Activated CD8-positive, alpha-beta memory T cell treated with anti-CD3 and anti-CD28 coated beads for 48 hours (primary cell): ENCODE data around the gene CYP24A1.
A peak's percentile ranks its signal among the peaks of the same experiment; 100 is the strongest.

ENCODE experiments used
- DNase-seq, 3 experiments: peaks; one replicate each; pipeline ENCODE4 v3.0.0-alpha.2; 2020; ENCODE audit warnings: low read depth in 2 of 3, low spot score in 2 of 3

The CYP24A1 gene

GRCh38 chr20:54203281-54203680 lies 29.5 kb upstream of the CYP24A1 start:
- DNase-seq: no peak

- no peak for DNase-seq
These were observed 27.6 kb upstream of the CYP24A1 start for GRCh38 chr20:54201268-54201846.

GRCh38 chr20:54200487-54201267 lies 26.9 kb upstream of the CYP24A1 start:
- DNase-seq: no peak

- DNase-seq: peak in 2 of 3 experiments; percentile 32 to 45
These were observed 26.0 kb upstream of the CYP24A1 start for GRCh38 chr20:54199721-54200176.

GRCh38 chr20:54199283-54199682 lies 25.5 kb upstream of the CYP24A1 start:
- DNase-seq: no peak

GRCh38 chr20:54197621-54198604 lies 24.1 kb upstream of the CYP24A1 start:
- no peak for DNase-seq

- no peak for DNase-seq
These were observed 22.0 kb upstream of the CYP24A1 start for GRCh38 chr20:54195483-54196472.

- DNase-seq: no peak
These were observed 21.1 kb upstream of the CYP24A1 start for GRCh38 chr20:54194724-54195438.

GRCh38 chr20:54193817-54194216 lies 20.0 kb upstream of the CYP24A1 start:
- no peak for DNase-seq

GRCh38 chr20:54190217-54190616 lies 16.4 kb upstream of the CYP24A1 start:
- DNase-seq: no peak

GRCh38 chr20:54189630-54190029 lies 15.8 kb upstream of the CYP24A1 start:
- no peak for DNase-seq

- DNase-seq: no peak
These were observed 14.5 kb upstream of the CYP24A1 start for GRCh38 chr20:54188132-54188849.

GRCh38 chr20:54184904-54185626 lies 11.3 kb upstream of the CYP24A1 start:
- no peak for DNase-seq

GRCh38 chr20:54184071-54184470 lies 10.3 kb upstream of the CYP24A1 start:
- no peak for DNase-seq

GRCh38 chr20:54180931-54181330 lies 7.1 kb upstream of the CYP24A1 start:
- no peak for DNase-seq

- no peak for DNase-seq
These were observed 6.2 kb upstream of the CYP24A1 start for GRCh38 chr20:54179946-54180345.

GRCh38 chr20:54178256-54178655 lies 4.5 kb upstream of the CYP24A1 start:
- DNase-seq: no peak

- DNase-seq: no peak
These were observed 3.6 kb upstream of the CYP24A1 start for GRCh38 chr20:54177378-54177777.
